NOMO-1 treated with dmso at 0.1 percent for 144 hours (cell line): ENCODE measurements around the gene KRT10.
"Not testable (repeated sequence)": the region's sequence is repeated elsewhere in the genome, so short reads cannot be mapped to it uniquely, and the experiment has no call there.

ENCODE experiments used
- DNase-seq: peaks from one replicate; lab custom pipeline; 2025; ENCODE audit not compliant: unreplicated experiment; lab: John Stamatoyannopoulos, UW

Gene KRT10

GRCh38 chr17:40822132-40822812 lies at the start of gene KRT10:
Gene KRT10 (minus strand): TSS chr17:40822614. CDS start chr17:40822585, 29 bp downstream.
- no peak for DNase-seq

GRCh38 chr17:40871316-40871715 lies 48.9 kb upstream of the KRT10 start:
- DNase-seq, result no peak

DNA sequence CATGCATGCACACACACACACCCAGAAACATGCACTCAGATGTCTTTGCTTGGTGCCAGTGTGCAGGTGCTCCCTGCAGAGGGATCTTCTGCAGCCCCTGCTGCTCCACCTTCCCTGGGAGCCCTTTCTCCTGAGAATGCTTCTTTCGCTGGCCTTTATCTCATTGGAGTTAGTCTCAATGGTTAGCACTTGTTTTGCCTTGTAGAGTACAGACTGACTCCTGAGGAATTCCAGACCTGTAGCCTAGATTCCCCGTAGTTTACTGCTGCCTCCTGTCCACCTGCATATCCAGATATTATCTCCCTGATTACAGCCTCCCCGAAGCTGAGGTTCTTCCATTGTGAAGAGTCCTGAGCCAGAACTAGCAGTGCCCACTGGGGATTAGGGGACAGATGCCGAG lies 47.7 kb upstream of the KRT10 start:
- no peak for DNase-seq

GRCh38 chr17:40866838-40867237 lies 44.4 kb upstream of the KRT10 start, which contains the start of gene KRT12:
Gene KRT12 (minus strand): TSS chr17:40867223. CDS start chr17:40867186, 37 bp downstream.
- no peak for DNase-seq

DNA sequence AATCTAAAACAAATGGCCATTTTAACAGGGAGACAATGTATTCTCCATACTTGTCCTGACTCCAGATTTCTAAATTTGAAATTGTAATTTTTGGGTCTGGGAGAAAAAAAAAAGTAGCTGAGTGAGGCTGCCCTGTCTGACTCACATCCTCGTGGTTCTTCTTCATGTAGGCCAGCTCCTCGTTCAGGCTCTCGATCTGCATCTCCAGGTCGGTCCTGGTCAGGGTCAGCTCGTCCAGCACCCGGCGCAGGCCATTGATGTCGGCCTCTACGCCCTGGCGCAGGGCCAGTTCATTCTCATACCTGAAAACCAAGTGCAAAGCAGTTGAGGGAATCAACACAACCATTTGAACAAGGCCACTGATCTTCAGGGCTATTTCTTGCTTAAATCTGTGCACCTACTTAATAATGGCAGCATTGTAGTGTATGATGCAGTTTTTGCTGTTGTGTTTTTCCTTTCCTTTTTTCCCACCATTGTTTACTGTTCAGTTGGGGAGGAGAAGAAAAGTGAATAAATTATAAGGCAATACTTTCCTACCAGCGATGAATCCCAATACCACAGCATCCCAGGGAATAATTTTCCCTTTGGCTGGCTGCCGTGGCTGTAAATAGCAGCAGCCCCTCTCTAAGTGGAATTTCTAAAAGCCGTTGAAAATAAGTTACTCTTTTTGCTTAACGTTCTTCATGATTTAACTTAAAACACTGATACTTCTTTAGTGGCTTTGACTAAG lies 42.4 kb upstream of the KRT10 start:
- no peak for DNase-seq

DNA sequence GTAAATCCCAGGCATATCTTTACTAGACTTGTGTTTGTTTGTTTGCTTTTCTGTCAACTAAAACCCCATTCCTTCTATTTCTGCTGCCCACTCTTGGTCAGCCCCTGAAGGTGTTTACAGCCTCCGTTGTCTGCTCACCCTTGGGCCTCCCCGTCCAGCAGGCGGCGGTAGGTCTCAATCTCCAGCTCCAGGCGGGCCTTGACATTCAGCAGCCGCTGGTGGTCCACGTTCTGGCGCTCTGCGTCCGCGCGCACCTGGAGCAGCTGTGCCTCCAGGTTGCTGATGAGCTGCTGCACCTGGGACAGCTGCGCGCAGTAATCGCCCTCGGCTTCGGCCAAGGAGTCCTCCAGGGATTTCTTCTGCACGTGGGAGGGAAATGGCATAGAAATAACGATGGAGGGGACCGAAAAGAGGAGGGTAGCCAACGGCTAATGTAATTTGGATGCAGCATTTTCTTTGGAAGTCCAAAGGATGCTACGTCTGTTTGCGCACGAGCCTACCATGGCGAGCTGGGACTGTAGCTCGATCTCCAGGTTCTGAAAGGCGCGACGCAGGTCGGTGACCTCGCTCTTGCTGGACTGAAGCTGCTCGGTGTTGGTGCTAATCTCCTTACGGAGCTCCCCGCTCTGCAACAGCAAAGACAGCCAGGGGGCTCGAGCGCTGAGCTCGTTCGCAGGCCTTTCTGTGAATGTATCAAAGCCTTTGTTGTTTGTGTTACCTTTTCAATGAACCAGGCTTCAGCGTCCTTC lies 40.7 kb upstream of the KRT10 start:
- no peak for DNase-seq

DNA sequence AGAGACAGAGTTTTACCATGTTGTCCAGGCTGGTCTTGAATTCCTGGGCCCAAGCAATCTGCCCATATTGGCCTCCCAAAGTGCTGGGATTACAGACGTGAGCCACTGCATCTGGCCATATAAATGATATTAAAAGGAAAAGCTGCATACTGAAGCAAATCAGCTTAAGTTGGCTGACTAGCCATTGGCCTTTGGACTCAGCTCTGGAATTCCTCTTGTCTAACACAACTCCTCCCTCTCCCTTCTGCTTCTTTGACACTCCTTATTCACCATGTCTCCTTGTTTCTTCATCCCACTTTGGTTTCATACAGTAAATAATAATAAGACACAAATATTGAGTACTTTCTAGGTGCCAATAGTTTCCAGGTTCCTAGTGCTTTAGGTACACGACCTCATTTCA lies 37.1 kb upstream of the KRT10 start:
- DNase-seq, result no peak

DNA sequence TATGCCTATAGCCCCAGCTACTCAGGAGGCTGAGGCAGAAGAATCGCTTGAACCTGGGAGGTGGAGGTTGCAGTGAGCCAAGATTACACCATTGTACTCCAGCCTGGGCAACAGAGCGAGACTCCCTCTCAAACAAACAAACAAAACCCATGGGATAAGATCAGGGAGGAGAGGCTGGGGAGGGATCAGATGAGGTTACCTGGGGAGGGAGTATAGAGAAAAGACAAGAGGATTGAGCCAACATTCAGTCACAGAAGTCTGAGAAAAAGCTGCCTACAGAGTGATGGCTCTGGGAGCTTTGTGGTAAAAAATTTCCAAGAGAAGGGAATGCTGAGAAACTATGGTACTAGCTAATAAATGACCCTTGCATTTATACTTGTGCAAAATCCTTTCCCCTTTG lies 36.3 kb upstream of the KRT10 start:
- DNase-seq, result not testable (repeated sequence)

GRCh38 chr17:40857535-40857934 lies 35.1 kb upstream of the KRT10 start:
- DNase-seq, result no peak

GRCh38 chr17:40854175-40854814 lies 31.9 kb upstream of the KRT10 start:
- peak; percentile 24 for DNase-seq

DNA sequence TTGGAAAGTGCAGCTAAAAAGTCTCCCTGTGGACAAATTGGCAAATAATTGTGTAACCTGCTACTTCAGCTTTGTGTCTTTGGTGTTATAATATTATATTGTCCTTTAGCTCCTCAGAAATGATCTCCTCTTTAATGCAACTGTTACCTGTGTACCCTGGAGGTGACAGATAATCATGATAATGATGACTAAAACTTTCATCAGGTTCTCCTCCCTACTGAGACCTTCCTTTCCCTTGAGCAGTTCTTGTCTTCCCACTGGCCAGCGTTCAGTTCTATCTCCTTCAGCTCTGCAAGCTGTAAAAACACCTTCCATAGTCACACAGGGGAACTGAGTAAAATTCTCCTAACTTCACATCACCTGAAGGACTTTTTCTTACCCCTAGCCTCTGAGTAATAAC lies 29.9 kb upstream of the KRT10 start:
- DNase-seq, result no peak

GRCh38 chr17:40850293-40850972 lies 28.0 kb upstream of the KRT10 start:
- DNase-seq, result no peak

- DNase-seq, result no peak
These were observed 27.3 kb upstream of the KRT10 start for GRCh38 chr17:40849723-40850122.

DNA sequence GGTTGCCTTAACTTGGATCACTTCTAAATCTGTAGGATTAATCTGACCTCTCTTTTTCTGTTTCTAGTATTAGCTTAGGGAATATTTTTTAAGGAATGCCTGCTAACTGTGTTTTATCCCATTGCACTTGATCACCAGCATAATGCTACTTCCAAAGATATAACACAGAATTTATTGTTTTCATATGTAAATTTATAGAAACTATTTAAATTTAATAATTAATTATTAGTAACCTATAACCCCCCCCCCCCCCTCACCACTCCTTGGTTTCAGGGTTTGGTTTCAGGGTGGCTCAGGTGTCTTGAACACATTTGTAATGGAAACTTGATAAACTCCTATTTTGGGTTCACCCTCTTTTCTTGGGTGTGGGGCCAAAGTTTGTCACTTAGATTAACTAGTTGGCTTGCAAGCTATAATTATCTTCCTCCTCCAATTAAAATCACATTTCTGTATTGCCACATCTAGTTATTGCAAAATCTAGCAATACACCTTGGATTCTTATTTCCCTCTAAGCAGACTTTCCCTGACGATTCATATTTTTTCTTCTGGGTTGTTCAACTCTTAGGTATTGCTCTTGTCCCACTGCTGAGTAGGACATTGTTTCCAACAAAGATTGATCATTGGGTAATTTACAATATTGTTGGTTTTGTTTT lies 26.3 kb upstream of the KRT10 start:
- DNase-seq, result peak; percentile 9

- DNase-seq, result no peak
These were observed 24.2 kb upstream of the KRT10 start for GRCh38 chr17:40846515-40847144.

GRCh38 chr17:40844671-40845107 lies 22.3 kb upstream of the KRT10 start:
- no peak for DNase-seq

GRCh38 chr17:40843242-40843641 lies 20.8 kb upstream of the KRT10 start:
- no peak for DNase-seq

- DNase-seq, result no peak
These were observed 18.8 kb upstream of the KRT10 start for GRCh38 chr17:40841246-40841645.

- DNase-seq, result no peak
These were observed 16.8 kb upstream of the KRT10 start for GRCh38 chr17:40839194-40839593.

DNA sequence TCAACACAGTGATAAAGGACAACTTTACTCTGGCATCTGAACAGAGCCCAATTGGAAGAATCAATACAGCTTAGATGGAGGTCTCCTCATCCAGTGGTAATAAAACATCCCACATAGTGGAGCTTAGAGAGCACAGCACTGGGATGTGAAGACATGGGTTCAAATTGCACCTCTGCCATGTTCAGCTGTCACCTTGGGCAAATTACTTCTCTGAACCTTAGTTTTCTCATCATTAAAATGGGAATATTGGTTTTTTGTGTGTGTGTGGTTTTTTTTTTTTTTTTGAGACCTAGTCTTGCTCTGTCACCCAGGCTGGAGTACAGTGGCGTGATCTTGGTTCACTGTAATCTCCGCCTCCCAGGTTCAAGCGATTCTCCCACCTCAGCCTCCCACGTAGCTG lies 13.6 kb upstream of the KRT10 start:
- DNase-seq, result no peak
